ENCODE measurements around the gene FTCDNL1. TPM values are rescaled to one million over a fixed set of nuclear protein-coding genes. Genes with fewer than 3 reads are reported as not detected.

Gene FTCDNL1
- total and polyA plus RNA-seq, 2 of the 13 experiments (the other 11 are each of a cell fraction or from before 2014, with no cell fraction given) = 0.98 to 1.4 TPM

DNA sequence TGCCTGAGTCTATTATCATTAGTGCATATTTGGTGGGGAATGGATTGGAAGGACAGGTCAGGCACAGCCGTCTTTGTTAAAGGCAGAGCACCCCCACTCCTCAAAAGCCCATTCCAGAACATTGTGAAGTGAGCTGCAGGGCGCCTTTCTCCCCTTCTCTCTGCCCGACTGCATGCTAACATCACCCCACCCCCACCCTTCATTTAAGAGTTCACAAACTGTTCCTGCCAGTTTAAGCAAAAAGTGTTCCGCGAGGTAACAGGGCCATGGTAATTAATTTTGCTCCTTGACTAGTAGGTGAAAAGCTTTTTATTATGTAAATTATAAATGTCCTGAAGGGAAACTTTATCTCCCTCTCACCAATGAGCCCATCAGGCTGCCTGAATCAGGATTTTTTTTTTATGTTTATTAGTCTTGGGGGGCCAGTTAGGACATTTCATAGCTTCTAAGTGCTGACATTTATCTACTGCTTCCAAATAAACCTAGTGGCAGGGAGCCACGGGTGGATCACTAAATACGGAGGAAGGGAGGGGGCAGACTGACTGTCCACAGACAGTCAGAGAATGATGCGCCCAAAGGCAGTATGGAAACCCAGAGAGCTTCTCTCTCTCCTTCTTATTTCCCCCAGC is 99.4 kb downstream of the FTCDNL1 start (continued):
- TF ChIP-seq, protein P1, sequence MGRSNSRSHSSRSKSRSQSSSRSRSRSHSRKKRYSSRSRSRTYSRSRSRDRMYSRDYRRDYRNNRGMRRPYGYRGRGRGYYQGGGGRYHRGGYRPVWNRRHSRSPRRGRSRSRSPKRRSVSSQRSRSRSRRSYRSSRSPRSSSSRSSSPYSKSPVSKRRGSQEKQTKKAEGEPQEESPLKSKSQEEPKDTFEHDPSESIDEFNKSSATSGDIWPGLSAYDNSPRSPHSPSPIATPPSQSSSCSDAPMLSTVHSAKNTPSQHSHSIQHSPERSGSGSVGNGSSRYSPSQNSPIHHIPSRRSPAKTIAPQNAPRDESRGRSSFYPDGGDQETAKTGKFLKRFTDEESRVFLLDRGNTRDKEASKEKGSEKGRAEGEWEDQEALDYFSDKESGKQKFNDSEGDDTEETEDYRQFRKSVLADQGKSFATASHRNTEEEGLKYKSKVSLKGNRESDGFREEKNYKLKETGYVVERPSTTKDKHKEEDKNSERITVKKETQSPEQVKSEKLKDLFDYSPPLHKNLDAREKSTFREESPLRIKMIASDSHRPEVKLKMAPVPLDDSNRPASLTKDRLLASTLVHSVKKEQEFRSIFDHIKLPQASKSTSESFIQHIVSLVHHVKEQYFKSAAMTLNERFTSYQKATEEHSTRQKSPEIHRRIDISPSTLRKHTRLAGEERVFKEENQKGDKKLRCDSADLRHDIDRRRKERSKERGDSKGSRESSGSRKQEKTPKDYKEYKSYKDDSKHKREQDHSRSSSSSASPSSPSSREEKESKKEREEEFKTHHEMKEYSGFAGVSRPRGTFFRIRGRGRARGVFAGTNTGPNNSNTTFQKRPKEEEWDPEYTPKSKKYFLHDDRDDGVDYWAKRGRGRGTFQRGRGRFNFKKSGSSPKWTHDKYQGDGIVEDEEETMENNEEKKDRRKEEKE (IDR thresholded peaks at IDR 0.05) = no peak
- no peak for TF ChIP-seq SRF (IDR thresholded peaks at IDR 0.05; ENCODE audit: low read depth, low read length)
- no peak for TF ChIP-seq KLF16 (CRISPR knock-in tag; IDR thresholded peaks at IDR 0.05)
- no peak for TF ChIP-seq ZFP91 (CRISPR knock-in tag; IDR thresholded peaks at IDR 0.05; ENCODE audit: borderline replicate concordance)
- TF ChIP-seq ZNF276 (CRISPR knock-in tag; IDR thresholded peaks at IDR 0.05; ENCODE audit: low read depth) = no peak
- TF ChIP-seq CHCHD3 (CRISPR knock-in tag; IDR thresholded peaks at IDR 0.05) = no peak
